HTR-8/SVneo (cell line): ENCODE measurements around the gene HOTAIR.
A peak's percentile ranks its signal among the peaks of the same experiment; 100 is the strongest.

Source experiments
- DNase-seq: peaks from one replicate; pipeline ENCODE4 v3.0.0; 2011; ENCODE audit warnings: low spot score, mixed read lengths; ENCODE audit not compliant: insufficient read length
- FAIRE-seq: peaks from 2 replicates; lab custom pipeline; 2011; peaks lifted over from hg19 to GRCh38; lab: Jason Lieb, UNC

HOTAIR gene

DNA sequence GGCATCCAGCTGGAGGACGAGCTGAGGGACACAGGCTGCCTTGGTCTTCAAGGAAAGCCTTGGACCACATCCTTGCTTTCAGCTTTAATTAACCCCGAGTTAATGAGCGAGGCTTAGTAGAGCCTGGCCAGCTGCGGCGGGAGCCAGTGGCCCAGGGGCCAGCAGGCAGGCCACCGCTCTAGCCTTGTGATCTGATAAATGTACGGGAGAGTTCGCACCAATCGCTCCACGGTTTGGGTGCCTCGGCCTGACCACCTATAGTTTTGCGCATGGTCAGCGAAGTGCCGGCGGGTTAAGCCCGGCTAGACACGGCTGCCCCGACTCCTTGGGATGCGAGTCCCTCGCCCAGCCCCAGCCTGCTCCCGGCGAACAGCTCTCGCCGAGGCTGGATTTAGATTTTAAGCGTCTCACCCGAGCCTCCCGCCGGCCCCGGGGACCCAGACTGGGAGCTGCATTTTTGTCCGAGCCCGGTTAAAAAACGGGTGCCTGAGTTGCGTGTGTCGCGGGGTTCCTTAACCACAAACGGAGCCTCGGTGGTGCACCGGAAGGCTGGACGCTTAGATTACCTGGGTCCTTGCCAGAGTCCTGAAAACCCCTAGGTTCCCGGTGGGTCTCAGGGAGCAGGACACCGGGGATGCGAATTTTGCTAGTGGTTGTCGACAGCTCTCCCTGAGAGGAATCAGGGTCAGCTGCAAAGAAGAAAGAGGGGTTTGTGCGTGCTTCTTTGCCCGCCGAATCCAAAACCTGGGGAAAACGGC, 23.0 kb downstream of the HOTAIR start:
- DNase-seq = no peak
- no peak for FAIRE-seq

DNA sequence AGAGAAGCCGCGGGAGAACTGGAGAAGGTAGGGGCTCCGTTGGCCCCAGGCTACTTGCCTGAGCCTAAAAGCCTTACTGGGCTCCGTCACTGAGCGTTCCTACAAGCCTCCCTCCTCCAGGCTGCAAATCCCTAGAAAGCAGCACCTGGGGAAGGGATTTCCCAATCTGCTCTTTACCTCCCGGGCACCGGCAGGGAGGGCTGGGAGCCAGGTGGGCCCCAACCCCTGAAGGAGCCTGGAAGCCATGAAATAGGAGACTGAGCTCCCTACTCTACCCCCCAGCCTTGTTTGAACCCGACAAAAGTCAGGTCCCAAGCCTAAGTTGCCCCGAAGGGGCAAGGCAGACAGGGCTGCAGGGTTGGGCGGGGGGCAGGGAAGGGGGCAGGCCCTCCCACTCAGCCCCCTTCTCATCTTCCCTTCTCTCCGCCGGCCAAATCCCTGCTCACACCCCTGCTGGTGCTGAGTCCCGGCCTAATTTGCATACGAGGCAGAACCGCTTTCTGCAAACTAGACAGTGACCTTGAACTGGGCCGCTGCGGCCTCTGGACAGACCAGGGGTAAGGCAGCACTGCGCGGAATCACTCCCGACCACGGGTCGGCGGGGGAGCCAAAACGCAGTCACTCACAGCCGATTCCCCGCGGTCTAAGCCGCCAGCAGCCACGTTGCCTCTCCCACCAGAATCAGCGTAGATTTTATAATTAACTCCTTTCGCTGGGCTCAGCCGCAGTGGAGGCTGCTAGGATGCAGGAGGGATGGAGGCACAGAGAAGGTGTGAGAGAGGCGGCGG, 23.8 kb downstream of the HOTAIR start:
- FAIRE-seq (no peak), DNase-seq (no peak)

DNA sequence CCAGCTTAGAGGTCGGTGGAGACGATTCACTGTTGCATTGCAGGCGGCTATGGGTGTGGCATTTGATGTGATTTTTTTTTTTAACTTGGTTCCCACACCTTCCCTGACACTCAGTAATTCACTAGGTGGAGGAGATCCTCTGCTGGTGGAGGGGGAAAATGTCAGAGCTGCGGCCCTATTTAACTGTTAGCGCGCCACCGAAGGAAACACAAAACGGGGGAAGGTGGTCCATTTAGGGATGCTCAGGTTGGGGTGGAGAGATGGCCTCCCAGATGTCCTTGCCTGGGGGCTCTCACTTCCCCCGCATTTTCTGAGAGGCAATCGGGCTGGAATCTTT, 24.3 kb downstream of the HOTAIR start:
- DNase-seq = no peak
- FAIRE-seq = no peak

DNA sequence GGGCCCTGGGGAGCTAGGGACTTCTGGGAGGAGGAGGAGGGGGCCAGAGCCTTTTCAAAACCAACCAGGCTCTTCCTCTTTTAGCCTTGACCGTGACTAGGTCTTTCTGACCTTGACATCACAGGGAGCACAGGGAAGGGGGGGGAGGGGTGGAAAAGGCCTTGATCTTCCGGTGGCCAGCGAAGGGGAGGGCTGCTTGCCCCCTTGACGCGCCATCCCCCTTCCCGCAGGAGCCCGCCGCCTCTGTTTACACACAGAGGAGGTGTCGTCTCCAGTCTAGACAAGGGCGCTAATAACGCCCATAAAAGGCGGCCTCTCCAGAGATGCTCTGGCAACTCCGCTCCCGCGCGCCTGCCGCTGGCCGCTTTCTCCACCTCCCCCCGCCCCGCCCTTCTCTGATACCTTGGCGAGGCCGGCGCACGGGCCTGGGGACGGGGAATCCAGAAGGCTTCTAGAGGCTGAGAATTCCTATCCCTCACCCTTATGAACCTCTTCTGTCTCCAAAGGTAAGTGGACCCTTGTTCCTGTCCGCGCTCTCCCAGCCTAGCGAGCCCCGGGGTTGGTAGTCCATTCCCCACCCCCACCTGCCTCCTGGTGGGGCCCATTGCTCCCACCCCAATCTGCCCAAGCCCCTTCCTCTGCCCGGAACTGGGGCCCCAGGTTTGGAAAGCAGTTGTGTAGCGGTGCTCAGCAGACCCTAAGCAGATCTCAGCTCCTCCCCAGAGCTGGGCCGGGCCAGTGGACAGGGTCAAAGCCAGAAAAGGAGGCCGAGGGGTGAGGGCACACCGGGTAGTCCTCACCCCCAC, 24.9 kb downstream of the HOTAIR start:
- FAIRE-seq (no peak), DNase-seq (no peak)

DNA sequence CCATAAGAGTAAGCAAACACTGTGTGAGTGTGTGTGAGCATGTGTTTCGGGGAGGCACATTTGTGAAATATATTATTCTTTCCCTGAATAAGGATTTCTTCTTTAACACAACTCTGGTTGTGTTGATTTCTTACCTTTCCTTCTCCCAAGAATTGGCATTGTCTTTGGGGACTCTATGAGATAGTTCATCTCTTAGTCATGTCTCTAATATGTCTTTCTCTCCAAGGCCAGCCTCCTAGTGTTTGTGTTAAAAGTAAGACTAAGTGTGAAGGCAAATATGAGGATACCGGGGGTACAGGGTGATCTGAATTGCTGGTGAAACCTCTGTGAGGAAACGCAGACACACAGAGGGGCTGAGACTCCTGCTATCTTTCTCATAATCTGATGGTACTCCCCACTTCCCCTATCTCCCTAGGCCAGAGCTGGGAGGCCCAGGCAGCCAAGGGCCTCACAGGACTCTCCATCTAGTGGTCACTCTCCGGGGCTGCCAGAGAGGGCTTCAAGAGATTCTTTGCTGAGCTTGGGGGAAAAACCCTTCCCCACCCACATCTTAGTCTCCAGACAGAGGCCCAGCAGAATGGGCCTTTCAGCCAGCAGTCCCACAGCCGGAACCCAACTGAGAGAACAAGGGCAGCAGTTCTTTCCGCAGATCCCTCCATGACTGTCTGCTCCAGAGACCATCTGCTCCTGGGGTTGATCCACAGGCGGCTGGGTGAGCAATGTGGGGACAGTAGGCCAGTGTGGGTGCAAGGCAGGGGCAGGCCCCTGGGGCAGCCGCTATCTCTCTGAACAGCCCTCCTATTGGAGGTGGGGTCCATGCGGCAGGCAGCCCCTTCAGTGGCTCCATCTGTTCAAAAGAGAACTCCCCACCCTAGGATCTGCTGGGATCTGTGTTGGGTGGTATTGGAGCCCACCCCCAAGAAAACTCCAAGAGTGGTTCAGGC, 25.8 kb downstream of the HOTAIR start:
- FAIRE-seq (no peak), DNase-seq (no peak)

DNA sequence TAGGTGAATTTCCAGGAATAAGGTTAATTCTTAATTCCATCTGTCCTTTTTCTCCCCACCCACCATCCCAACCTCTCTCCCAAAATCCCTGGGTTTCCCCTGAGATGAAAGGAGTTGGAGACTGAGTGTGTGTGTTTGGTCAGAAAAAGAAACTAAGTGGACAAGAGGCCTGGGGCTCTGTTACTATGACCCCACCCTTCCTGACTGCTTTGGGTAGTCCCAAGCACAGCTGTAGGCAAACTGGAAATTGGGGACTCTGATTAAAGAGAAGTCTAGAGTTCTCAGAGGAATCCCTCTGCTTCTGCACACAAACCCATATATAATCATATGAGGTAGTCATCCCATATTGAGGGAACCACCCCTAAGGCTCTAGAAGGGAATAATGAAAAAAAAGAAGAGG, 27.0 kb downstream of the HOTAIR start:
- DNase-seq (no peak), FAIRE-seq (no peak)

DNA sequence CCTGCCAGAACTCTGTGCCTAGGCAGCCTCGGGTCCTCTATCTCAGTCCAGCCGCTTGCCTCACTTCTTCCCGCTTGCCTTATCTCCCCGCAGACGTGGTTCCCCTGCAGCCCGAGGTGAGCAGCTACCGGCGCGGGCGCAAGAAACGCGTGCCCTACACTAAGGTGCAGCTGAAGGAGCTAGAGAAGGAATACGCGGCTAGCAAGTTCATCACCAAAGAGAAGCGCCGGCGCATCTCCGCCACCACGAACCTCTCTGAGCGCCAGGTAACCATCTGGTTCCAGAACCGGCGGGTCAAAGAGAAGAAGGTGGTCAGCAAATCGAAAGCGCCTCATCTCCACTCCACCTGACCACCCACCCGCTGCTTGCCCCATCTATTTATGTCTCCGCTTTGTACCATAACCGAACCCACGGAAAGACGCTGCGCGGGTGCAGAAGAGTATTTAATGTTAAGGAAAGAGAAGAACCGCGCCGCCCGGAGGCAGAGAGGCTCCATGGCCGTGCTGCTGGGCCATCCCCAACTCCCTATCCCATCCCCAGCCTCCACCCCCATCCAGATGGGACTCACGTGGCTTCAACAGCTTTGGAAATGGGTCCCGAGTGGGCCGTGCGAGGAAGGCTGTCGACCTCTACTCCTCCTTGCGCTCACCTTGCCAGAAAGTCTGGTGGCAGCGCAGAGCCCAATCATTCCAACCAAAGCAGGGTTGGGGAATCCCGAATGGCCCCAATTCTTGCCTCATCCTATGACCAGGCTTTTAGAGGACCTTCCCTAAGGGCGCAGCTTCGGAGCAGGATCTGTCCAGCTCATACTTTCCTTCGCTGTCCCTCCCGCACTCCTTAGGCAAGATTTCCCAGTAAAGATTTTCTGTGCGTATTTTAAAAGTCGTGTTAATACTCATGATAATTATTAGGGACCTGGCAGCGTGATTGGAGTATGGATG, 29.6 kb downstream of the HOTAIR start:
- no peak for FAIRE-seq

DNA sequence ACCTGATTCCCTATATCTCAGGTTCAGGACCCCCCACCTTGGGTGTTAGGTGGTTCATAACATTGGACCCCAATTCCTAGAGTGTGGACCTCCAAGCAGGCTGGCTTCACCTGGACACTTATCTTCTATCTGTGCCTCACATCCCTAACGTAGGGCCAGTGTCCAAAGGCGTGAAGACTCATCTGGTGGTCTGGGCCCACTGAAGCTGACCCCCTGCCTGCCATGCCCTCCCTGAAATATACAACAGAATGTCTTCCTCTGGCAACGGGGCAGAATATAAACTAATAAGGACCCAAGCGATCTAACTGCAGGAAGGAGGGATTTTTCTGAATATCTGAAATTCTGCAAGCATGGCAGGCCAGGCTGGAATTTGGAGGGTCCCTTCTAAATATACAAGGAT, 30.5 kb downstream of the HOTAIR start:
- DNase-seq (no peak), FAIRE-seq (no peak)

More for the DNA sequence above, 29.6 kb downstream of the HOTAIR start:
- DNase-seq = no peak

DNA sequence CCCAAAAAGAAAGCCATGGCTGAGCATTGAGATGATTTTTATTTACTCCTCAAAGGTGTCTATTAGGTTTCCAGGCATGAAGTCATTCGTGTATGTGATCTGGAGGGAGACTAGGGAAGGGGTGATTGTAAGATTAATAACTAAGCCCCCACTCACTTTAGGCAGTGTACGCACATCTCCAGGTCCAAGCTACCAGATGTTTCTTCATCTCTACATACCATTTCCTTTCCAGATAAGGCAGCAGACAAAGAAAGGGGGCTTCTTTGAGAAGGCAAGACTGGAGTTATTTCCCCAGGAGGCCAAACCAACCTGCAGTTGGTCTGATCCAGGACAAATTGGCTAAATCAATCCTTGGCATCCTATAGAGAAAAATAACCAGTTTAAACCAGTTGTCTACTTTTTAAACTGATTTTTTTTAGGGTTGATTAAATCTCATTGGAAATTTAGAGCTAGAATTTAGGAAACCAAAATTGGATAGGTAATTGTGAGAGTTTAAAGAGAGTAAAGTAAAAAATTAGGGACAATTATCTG, 32.2 kb downstream of the HOTAIR start:
- DNase-seq (no peak), FAIRE-seq (no peak)

DNA sequence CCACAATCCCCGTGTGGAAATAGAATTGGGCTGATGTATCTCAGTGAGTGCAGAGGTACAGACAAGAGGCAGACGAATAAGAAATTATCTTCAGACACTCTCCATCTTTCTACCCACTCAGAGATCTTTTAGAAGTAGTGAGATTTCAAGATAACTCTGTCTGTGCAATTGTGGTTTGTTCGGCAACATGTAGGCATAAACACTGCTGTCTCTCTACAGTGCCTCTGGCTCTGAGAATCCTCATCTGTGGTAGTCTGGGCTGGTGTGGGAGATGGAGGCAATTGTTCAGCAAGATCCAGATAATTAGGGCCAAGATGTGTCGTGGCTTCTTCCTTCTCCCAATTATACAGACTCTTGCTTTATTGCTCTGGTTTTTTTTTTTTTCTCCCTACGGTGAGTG, 33.0 kb downstream of the HOTAIR start:
- FAIRE-seq (no peak), DNase-seq (no peak)

DNA sequence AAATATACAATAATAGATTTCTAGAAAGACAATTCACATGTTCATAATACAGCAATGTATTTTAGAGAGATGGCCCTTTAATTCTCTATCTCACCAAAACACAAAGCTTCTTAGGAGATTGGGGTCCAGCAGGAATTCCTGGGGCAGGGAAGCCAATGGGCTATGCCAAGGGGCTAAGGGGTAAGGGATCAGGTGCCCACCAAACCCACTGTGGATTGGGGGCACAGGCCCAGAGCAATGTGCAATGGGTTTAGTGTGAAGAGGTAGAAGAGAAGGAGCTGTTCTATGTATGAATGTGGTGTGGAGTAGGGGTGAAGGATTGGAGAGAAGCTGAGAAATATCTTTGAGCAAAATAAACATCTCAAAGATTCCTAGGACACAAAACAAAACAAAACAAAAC, 33.6 kb downstream of the HOTAIR start:
- DNase-seq (no peak), FAIRE-seq (no peak)

DNA sequence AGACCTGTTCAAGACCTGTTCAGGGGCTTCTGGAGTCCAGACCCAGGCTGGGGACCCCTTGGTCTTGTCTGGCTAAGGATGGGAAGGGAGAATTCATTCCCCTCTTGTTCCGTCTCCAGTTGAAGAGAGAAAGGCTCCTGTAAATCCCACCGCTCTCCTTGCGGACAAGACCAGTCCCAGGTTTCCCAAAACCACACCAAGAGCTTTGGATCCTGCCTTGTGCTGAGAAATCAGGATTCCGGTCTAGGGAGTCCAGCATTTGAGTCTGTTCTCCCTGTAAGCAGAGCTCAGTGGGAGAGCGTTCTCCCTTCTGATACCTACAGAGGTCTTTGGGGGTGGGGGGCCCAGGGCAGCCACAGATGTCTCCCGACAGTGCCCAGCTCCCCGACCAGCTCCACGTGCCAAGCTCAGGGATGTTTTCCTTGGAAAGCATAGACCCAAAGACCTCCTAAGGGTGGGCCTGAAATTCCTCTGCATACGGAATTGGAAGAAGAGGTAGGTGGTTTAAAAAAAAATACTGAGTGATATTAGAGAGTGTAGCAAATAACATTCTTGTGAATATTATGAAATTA, 34.2 kb downstream of the HOTAIR start:
- no peak for FAIRE-seq
- DNase-seq = no peak

DNA sequence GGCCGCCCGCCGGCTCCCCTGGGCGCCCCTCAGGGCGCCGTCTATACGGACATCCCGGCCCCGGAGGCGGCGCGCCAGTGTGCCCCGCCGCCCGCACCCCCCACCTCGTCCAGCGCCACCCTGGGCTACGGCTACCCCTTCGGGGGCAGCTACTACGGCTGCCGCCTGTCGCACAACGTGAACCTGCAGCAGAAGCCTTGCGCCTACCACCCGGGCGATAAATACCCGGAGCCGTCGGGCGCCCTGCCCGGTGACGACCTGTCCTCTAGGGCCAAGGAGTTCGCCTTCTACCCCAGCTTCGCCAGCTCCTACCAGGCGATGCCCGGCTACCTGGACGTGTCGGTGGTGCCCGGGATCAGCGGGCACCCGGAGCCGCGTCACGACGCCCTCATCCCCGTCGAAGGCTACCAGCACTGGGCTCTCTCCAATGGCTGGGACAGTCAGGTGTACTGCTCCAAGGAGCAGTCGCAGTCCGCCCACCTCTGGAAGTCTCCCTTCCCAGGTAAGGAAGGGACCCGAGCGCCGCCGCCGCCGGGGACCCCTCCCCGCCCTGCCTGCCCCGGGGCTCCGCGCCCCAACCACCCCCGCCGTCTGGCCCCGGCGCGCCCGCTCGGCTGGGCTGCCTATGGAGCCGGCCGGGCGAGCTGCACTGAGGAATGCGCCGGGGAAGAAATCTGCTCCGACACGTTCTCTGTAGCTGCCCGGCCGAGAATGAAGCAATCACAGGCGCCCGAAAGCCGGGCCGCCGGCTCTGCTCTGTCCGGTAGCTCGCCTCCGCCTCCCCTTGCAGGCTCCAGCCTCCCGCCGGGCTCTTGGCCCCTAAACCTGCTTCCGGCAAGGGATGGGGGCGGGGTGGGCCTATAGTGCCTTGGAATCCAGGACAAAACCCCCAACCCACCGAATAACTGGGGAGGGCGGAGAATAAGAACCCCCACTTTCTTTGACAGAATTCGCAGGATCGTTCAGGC, 35.3 kb downstream of the HOTAIR start:
- DNase-seq (no peak), FAIRE-seq (no peak)

DNA sequence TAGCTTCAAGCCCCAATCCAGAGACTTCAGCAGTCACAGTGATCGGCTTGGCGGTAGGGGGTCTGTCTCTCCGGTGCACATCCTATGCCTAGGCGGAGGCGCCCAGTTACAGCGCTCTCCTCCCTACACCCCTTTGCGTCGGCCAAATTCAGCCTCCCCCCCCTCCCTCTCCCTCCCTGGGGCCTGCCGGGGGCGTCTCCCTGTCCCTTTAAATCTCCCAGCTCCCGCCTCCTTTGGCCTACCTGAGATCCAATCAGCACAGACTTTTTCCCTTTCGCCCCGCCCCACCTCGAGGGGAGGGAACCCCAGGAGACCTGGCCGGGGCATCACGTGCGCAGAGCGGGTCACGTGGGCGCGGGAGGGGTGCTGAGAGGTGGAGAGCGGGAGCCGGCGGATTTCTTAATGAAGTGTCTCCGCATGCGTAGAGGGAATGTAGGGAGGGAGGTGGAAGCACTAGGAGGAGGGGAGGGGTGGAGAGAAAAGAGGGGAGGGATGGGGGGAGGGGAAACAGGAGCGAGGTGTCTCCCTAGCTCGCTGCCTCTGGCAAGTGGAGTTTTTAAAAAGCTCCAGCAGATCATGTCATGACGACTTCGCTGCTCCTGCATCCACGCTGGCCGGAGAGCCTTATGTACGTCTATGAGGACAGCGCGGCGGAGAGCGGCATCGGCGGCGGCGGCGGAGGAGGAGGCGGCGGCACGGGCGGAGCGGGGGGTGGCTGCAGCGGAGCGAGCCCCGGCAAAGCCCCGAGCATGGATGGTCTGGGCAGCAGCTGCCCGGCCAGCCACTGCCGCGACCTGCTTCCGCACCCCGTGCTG, 36.2 kb downstream of the HOTAIR start, which contains the start of gene HOXC13:
Gene HOXC13, plus strand, starts transcription at position 506 of the 815 bp plus-strand sequence. Its CDS starts 76 bp downstream, at position 582.
- DNase-seq (peak; percentile 87), FAIRE-seq (peak; percentile 38)

DNA sequence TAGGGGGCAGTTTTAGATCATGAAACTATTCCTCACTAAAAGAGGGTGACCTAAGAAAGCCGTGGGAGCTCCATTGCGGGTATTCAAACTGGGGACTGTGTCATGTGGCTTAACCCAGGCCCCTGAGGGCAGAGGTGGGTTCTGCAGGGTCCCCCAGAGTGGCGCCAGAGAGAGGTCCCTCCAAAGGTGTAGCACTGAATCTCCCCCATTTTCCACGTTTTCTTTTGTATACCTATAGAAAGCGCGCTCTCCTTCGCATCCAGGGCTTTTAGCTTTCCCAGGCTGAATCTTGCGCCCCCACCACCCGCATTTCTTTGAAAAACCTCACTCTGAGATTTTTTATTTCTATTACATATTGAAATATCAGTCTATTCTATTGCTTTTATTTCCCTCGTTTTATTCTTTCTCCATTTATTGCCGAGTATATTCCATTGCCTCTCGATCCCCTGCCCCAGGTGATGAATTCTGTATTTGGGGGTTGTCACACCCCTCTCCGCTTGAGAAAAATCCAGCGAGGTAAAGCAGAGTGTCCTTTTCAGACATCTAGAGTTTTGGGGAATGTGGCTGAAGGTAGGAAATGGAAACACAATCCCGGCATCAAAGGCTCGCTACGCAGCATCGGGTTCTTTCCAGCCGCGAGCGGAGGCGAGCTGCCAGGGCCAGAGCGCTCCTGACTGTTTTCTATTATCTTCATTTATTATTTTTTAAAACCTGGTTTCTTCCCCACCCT, 37.0 kb downstream of the HOTAIR start:
- DNase-seq (no peak), FAIRE-seq (no peak)

DNA sequence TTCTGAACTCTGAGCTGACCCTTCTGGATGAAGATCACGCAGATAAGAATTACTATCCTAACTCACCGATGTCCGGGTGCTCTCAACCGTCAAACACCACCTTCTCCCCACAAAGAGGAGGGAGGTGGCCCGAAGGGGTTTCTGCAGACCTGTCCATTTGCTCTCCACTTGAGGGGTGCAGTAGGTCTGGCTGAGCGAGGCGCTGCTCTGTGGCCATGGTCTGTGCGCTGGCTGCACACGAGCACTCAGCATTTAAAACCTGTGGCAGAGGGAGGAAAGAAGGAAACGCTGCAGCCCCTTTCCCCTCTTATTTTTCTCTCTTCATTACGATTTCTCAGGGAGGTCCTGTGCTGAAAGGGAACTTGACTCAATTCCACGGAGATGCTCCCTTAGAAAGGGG, 37.7 kb downstream of the HOTAIR start:
- FAIRE-seq (no peak), DNase-seq (no peak)
